Astrocyte (in vitro differentiated cells and primary cell): Measurements from ENCODE around the gene SHISA9.
A peak's percentile ranks its signal among the peaks of the same experiment; 100 is the strongest.

Source experiments
- EZH2 ChIP-seq: IDR thresholded peaks from 2 replicates; pipeline ENCODE4 v1.6.1; 2012; ENCODE audit warnings: mild to moderate bottlenecking, low read length, inconsistent platforms; ENCODE audit not compliant: insufficient read depth
- TF ChIP-seq, protein P1 (sequence below): IDR thresholded peaks from 2 replicates; pipeline ENCODE4 v1.5.1; 2011; ENCODE audit warnings: low read depth, mild to moderate bottlenecking, inconsistent platforms, low read length, moderate library complexity; ENCODE audit not compliant: insufficient read depth

DNA sequence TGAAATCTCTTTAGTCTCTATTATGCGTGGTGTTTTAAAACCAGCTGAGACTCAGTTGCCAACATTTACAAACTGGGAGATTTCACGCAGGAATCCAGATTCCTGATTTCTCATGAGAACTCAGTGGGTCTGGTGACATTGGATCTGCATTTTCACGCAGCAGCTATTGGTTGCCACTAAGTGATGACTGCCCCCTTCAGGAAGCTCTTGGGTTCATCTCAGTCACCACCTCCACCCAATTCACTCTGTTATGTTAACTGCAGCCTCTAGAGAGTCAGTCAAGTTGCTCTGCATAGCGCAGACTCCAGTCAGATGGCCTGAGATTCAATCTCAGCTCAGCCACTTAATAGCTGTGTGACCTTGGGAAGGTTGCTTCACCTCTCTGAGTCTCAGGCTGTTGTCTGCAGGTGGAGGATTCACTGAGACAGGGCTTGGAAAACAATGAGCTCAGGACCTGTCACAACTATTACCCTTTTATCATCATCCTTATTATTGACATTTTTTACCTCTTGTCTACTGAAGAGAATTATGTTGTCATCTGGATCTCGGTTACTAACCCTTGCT lies 6.4 kb downstream of the SHISA9 start:
- TF ChIP-seq, protein P1, sequence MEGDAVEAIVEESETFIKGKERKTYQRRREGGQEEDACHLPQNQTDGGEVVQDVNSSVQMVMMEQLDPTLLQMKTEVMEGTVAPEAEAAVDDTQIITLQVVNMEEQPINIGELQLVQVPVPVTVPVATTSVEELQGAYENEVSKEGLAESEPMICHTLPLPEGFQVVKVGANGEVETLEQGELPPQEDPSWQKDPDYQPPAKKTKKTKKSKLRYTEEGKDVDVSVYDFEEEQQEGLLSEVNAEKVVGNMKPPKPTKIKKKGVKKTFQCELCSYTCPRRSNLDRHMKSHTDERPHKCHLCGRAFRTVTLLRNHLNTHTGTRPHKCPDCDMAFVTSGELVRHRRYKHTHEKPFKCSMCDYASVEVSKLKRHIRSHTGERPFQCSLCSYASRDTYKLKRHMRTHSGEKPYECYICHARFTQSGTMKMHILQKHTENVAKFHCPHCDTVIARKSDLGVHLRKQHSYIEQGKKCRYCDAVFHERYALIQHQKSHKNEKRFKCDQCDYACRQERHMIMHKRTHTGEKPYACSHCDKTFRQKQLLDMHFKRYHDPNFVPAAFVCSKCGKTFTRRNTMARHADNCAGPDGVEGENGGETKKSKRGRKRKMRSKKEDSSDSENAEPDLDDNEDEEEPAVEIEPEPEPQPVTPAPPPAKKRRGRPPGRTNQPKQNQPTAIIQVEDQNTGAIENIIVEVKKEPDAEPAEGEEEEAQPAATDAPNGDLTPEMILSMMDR = peak; percentile 4
- no peak for TF ChIP-seq EZH2
